ENCODE results near the gene ANKRD17.
"Not testable (repeated sequence)": the region's sequence is repeated elsewhere in the genome, so short reads cannot be mapped to it uniquely, and the experiment has no call there.

Gene ANKRD17

GRCh38 chr4:73258686-73259570 lies at the start of gene ANKRD17:
Gene ANKRD17 (minus strand): TSS chr4:73258798. CDS start chr4:73258668, 130 bp downstream.
- peak; percentile 88 for DNase-seq (ENCODE audit: low spot score)

GRCh38 chr4:73308286-73308685 lies 49.7 kb upstream of the ANKRD17 start:
- DNase-seq (ENCODE audit: low spot score): no peak

GRCh38 chr4:73303711-73304110 lies 45.1 kb upstream of the ANKRD17 start:
- DNase-seq (ENCODE audit: low spot score): no peak

- DNase-seq (ENCODE audit: low spot score): no peak
Observed at GRCh38 chr4:73299548-73300280, 41.1 kb upstream of the ANKRD17 start.

- not testable (repeated sequence) for DNase-seq (ENCODE audit: low spot score)
Observed at GRCh38 chr4:73292661-73293060, 34.1 kb upstream of the ANKRD17 start.

GRCh38 chr4:73281982-73282381 lies 23.4 kb upstream of the ANKRD17 start:
- DNase-seq (ENCODE audit: low spot score): no peak

- no peak for DNase-seq (ENCODE audit: low spot score)
Observed at GRCh38 chr4:73281396-73281795, 22.8 kb upstream of the ANKRD17 start.

GRCh38 chr4:73277201-73277600 lies 18.6 kb upstream of the ANKRD17 start:
- no peak for DNase-seq (ENCODE audit: low spot score)

- no peak for DNase-seq (ENCODE audit: low spot score)
Observed at GRCh38 chr4:73275318-73275654, 16.7 kb upstream of the ANKRD17 start.

- no peak for DNase-seq (ENCODE audit: low spot score)
Observed at GRCh38 chr4:73272816-73273215, 14.2 kb upstream of the ANKRD17 start.

- no peak for DNase-seq (ENCODE audit: low spot score)
Observed at GRCh38 chr4:73267050-73267449, 8.5 kb upstream of the ANKRD17 start.

GRCh38 chr4:73259571-73260090 lies 1.0 kb upstream of the ANKRD17 start:
- no peak for DNase-seq (ENCODE audit: low spot score)

GRCh38 chr4:73258436-73258685 lies 237 bp downstream of the ANKRD17 start:
- no peak for DNase-seq (ENCODE audit: low spot score)

- DNase-seq (ENCODE audit: low spot score): peak; percentile 52
Observed at GRCh38 chr4:73257651-73258435, 755 bp downstream of the ANKRD17 start.

- peak; percentile 42 for DNase-seq (ENCODE audit: low spot score)
Observed at GRCh38 chr4:73257234-73257633, 1.4 kb downstream of the ANKRD17 start.

GRCh38 chr4:73255847-73256246 lies 2.8 kb downstream of the ANKRD17 start:
- not testable (repeated sequence) for DNase-seq (ENCODE audit: low spot score)

GRCh38 chr4:73252001-73252400 lies 6.6 kb downstream of the ANKRD17 start:
- no peak for DNase-seq (ENCODE audit: low spot score)

- DNase-seq (ENCODE audit: low spot score): no peak
Observed at GRCh38 chr4:73251384-73251783, 7.2 kb downstream of the ANKRD17 start.

- DNase-seq (ENCODE audit: low spot score): no peak
Observed at GRCh38 chr4:73250642-73251041, 8.0 kb downstream of the ANKRD17 start.

- DNase-seq (ENCODE audit: low spot score): no peak
Observed at GRCh38 chr4:73248821-73249220, 9.8 kb downstream of the ANKRD17 start.

- DNase-seq (ENCODE audit: low spot score): no peak
Observed at GRCh38 chr4:73248416-73248815, 10.2 kb downstream of the ANKRD17 start.

GRCh38 chr4:73247100-73247499 lies 11.5 kb downstream of the ANKRD17 start:
- DNase-seq (ENCODE audit: low spot score): no peak

- DNase-seq (ENCODE audit: low spot score): no peak
Observed at GRCh38 chr4:73245955-73246354, 12.6 kb downstream of the ANKRD17 start.
